ENCODE results near the gene PLK3. TPM values are rescaled to one million over a fixed set of nuclear protein-coding genes. Genes with fewer than 3 reads are reported as not detected.

PLK3 gene
- total and polyA plus RNA-seq, 10 of the 15 experiments (the other 5 are each of a cell fraction or from before 2014, with no cell fraction given), result 1.5 to 23.2 (median 12.1) TPM

DNA sequence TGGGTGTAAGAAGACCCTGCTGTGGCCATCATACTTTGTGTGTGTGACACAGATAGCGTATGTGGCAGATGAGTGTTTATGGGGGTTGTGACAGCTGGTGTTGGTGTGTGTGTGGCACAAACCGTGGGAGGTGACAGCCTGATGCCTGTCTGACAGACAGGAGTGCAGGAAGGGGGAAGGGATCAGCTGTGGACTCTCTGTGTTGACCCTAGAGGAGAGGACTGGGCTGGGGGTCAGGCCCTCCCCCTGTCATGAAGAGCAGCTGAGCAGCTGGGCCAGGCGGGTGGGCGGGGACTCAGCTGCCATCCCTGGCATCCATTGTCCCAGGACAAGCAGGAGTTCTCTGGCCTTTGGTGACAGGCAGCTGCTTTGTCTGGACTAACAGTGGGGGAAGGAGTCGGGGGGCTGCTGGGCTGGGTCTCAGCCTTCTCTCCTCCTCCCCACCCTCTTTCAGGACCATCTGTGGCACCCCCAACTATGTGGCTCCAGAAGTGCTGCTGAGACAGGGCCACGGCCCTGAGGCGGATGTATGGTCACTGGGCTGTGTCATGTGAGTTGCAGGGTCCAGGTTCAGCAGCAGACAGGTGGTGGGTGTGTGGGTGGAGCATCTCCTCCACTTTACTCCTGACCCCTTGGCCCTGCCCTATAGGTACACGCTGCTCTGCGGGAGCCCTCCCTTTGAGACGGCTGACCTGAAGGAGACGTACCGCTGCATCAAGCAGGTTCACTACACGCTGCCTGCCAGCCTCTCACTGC is 2.3 kb downstream of the PLK3 start:
- no TSS peak for BruUV-seq (replicated peaks)
- H4K20me1 ChIP-seq (ENCODE audit: control insufficient read depth, insufficient read depth), result no peaks in the 10 kb centered on the region
- ChIA-PET SMC1A (ENCODE audit: uncharacterized antibody, unreplicated experiment) (interaction anchor here (1.1 kb wide), 1 partner anchor 34 kb away, joined by 3 read pairs; no protein-coding TSS in a partner anchor), CTCF (no interaction called here), RAD21 (ENCODE audit: unreplicated experiment) (no interaction called here), POLR2A (interaction anchor here (0.7 to 6.9 kb wide), 2 partner anchors 17 to 501 kb away, joined by 4 to 56 read pairs; no protein-coding TSS in a partner anchor)
- DNase-seq (ENCODE audit: low read depth, low spot score) (no peak), ATAC-seq (no peak), FAIRE-seq (no peak)
- peak overlapping the region; percentile 80 for H3K4me2 ChIP-seq (ENCODE audit: control insufficient read depth, insufficient read depth)
- H3K27me3 ChIP-seq (replicated peaks in 1 of 2; ENCODE audit: control insufficient read depth in 2 of 2, insufficient read depth in 2 of 2, low read length in 1 of 2), result no peaks in the 10 kb centered on the region
- H2AFZ ChIP-seq (ENCODE audit: control insufficient read depth, low read depth, low read length), result no peak overlapping the region
- 76% methylated on average over 13 of the region's 13 CpGs for WGBS (ENCODE audit: insufficient coverage, insufficient replicate concordance, low lambda C conversion rate, missing lambda C conversion rate)
- H3K9me3 ChIP-seq (replicated peaks; ENCODE audit: control insufficient read depth, insufficient read depth, low read length), result no peaks in the 10 kb centered on the region
- peaks cover 21% of the 10 kb centered on the region for H3K79me2 ChIP-seq (ENCODE audit: control insufficient read depth, insufficient read depth, low read length)
- H3K4me3 ChIP-seq, result peak overlapping the region; percentile 94
- in situ Hi-C loops (cut with MboI) (no loop called here), intact Hi-C loops (cut with micrococcal nuclease; ENCODE audit: unreplicated experiment) (no loop called here)
- no peak overlapping the region; the same call in 1 of the 2 replicates for H3K9ac ChIP-seq (ENCODE audit: control insufficient read depth, insufficient read depth, low read length)
- peaks cover 25% of the 10 kb centered on the region for H3K4me1 ChIP-seq (ENCODE audit: control insufficient read depth, insufficient read depth, low read length)
- H3K36me3 ChIP-seq (ENCODE audit: control insufficient read depth in 2 of 2, insufficient read depth in 2 of 2, low read length in 1 of 2), result peaks cover 6 to 9% of the 10 kb centered on the region in 2 experiments
- H3K27ac ChIP-seq (ENCODE audit: control insufficient read depth, insufficient read depth), result peak overlapping the region; percentile 43; the same call in 1 of the 2 replicates
- TF ChIP-seq BHLHE40 (IDR thresholded peaks at IDR 0.05; ENCODE audit: borderline replicate concordance in 1 of 2, low read depth in 2 of 2, low read length in 1 of 2) (0 out of 4 replicates have a peak, but pooled peaks of 1 of the 2 experiments have one; percentile 23), ATF3 (IDR thresholded peaks at IDR 0.05; ENCODE audit: borderline replicate concordance, extremely low read depth, low read depth, low read length) (no peak), TARDBP (IDR thresholded peaks at IDR 0.05; ENCODE audit: borderline replicate concordance) (no peak), POLR2A (IDR thresholded peaks at IDR 0.05; ENCODE audit: low read depth, low read length) (no peak), SMARCA5 (IDR thresholded peaks at IDR 0.05) (no peak), JUNB (IDR thresholded peaks at IDR 0.05) (no peak), ESRRA (IDR thresholded peaks at IDR 0.05; ENCODE audit: low read length) (no peak), PAX8 (IDR thresholded peaks at IDR 0.05) (no peak), TCF3 (IDR thresholded peaks at IDR 0.05; ENCODE audit: borderline replicate concordance, insufficient read depth, low read depth, low read length) (no peak), CEBPB (IDR thresholded peaks at IDR 0.05; ENCODE audit: borderline replicate concordance in 1 of 2, low read depth in 2 of 2, low read length in 2 of 2) (no peak), PBX3 (IDR thresholded peaks at IDR 0.05; ENCODE audit: insufficient replicate concordance, low read depth, low read length) (peak; percentile 32)
- TF ChIP-seq, protein P1, sequence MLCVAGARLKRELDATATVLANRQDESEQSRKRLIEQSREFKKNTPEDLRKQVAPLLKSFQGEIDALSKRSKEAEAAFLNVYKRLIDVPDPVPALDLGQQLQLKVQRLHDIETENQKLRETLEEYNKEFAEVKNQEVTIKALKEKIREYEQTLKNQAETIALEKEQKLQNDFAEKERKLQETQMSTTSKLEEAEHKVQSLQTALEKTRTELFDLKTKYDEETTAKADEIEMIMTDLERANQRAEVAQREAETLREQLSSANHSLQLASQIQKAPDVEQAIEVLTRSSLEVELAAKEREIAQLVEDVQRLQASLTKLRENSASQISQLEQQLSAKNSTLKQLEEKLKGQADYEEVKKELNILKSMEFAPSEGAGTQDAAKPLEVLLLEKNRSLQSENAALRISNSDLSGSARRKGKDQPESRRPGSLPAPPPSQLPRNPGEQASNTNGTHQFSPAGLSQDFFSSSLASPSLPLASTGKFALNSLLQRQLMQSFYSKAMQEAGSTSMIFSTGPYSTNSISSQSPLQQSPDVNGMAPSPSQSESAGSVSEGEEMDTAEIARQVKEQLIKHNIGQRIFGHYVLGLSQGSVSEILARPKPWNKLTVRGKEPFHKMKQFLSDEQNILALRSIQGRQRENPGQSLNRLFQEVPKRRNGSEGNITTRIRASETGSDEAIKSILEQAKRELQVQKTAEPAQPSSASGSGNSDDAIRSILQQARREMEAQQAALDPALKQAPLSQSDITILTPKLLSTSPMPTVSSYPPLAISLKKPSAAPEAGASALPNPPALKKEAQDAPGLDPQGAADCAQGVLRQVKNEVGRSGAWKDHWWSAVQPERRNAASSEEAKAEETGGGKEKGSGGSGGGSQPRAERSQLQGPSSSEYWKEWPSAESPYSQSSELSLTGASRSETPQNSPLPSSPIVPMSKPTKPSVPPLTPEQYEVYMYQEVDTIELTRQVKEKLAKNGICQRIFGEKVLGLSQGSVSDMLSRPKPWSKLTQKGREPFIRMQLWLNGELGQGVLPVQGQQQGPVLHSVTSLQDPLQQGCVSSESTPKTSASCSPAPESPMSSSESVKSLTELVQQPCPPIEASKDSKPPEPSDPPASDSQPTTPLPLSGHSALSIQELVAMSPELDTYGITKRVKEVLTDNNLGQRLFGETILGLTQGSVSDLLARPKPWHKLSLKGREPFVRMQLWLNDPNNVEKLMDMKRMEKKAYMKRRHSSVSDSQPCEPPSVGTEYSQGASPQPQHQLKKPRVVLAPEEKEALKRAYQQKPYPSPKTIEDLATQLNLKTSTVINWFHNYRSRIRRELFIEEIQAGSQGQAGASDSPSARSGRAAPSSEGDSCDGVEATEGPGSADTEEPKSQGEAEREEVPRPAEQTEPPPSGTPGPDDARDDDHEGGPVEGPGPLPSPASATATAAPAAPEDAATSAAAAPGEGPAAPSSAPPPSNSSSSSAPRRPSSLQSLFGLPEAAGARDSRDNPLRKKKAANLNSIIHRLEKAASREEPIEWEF (IDR thresholded peaks at IDR 0.05; ENCODE audit: insufficient replicate concordance, low read depth, low read length), result no peak
- TF ChIP-seq, protein P2, sequence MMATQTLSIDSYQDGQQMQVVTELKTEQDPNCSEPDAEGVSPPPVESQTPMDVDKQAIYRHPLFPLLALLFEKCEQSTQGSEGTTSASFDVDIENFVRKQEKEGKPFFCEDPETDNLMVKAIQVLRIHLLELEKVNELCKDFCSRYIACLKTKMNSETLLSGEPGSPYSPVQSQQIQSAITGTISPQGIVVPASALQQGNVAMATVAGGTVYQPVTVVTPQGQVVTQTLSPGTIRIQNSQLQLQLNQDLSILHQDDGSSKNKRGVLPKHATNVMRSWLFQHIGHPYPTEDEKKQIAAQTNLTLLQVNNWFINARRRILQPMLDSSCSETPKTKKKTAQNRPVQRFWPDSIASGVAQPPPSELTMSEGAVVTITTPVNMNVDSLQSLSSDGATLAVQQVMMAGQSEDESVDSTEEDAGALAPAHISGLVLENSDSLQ (IDR thresholded peaks at IDR 0.05), result peak; percentile 74; the same call in 1 of the 2 replicates

Measured in GM12878 (cell line).